ENCODE results near the gene NTM. TPM values are rescaled to one million over a fixed set of nuclear protein-coding genes. Genes with fewer than 3 reads are reported as not detected.

The NTM gene
- polyA plus RNA-seq, 4 donors: 0.94 to 3.1 (median 1.4) TPM; not detected in 1

- Histone ChIP-seq H3K4me1 (ENCODE audit: control insufficient read depth in 3 of 3, insufficient read depth in 2 of 3, low read depth in 1 of 3, low read length in 2 of 3) (no peaks in the 10 kb centered on the region), H3K27me3 (ENCODE audit: control insufficient read depth in 3 of 3, insufficient read depth in 3 of 3, low read length in 3 of 3) (no peaks in the 10 kb centered on the region), H3K9me3 (ENCODE audit: control insufficient read depth in 2 of 2, insufficient read depth in 1 of 2, low read depth in 1 of 2, low read length in 1 of 2) (no peaks in the 10 kb centered on the region), H3K27ac (ENCODE audit: low read depth in 1 of 3, low read length in 2 of 3) (no peak overlapping the region), H3K36me3 (ENCODE audit: control insufficient read depth in 3 of 3, insufficient read depth in 2 of 3, low read depth in 1 of 3, low read length in 3 of 3) (no peaks in the 10 kb centered on the region), H3K4me3 (ENCODE audit: low read depth in 1 of 3, low read length in 3 of 3) (no peak overlapping the region)
- no peak for FAIRE-seq
- no peak for DNase-seq
- WGBS, 3 donors: 77 to 81% (median 78%) methylated on average over 8 of the region's 8 CpGs
These were observed 140.2 kb downstream of the NTM start for GRCh38 chr11:131510662-131511061.

GRCh38 chr11:131511794-131512193 is 141.4 kb downstream of the NTM start:
- Histone ChIP-seq H3K9me3 (ENCODE audit: control insufficient read depth in 2 of 2, insufficient read depth in 1 of 2, low read depth in 1 of 2, low read length in 1 of 2) (no peaks in the 10 kb centered on the region), H3K27me3 (ENCODE audit: control insufficient read depth in 3 of 3, insufficient read depth in 3 of 3, low read length in 3 of 3) (no peaks in the 10 kb centered on the region), H3K36me3 (ENCODE audit: control insufficient read depth in 3 of 3, insufficient read depth in 2 of 3, low read depth in 1 of 3, low read length in 3 of 3) (no peaks in the 10 kb centered on the region), H3K4me1 (ENCODE audit: control insufficient read depth in 3 of 3, insufficient read depth in 2 of 3, low read depth in 1 of 3, low read length in 2 of 3) (no peaks in the 10 kb centered on the region), H3K27ac (ENCODE audit: low read depth in 1 of 3, low read length in 2 of 3) (no peak overlapping the region), H3K4me3 (ENCODE audit: low read depth in 1 of 3, low read length in 3 of 3) (no peak overlapping the region)
- 20 to 47% (median 30%) methylated on average over 9 of the region's 9 CpGs for WGBS, 3 donors
- DNase-seq (peak; percentile 53 to 79), FAIRE-seq (no peak)

- 65 to 74% (median 68%) methylated on average over 3 of the region's 3 CpGs for WGBS, 3 donors
- no peaks in the 10 kb centered on the region for H3K27me3 ChIP-seq (ENCODE audit: control insufficient read depth in 3 of 3, insufficient read depth in 3 of 3, low read length in 3 of 3)
- H3K27ac ChIP-seq (ENCODE audit: low read depth in 1 of 3, low read length in 2 of 3): no peak overlapping the region
- DNase-seq (no peak), FAIRE-seq (no peak)
- H3K36me3 ChIP-seq (ENCODE audit: control insufficient read depth in 3 of 3, insufficient read depth in 2 of 3, low read depth in 1 of 3, low read length in 3 of 3): no peaks in the 10 kb centered on the region
- no peak overlapping the region for H3K4me3 ChIP-seq (ENCODE audit: low read depth in 1 of 3, low read length in 3 of 3)
- no peaks in the 10 kb centered on the region for H3K4me1 ChIP-seq (ENCODE audit: control insufficient read depth in 3 of 3, insufficient read depth in 2 of 3, low read depth in 1 of 3, low read length in 2 of 3)
- H3K9me3 ChIP-seq (ENCODE audit: control insufficient read depth in 2 of 2, insufficient read depth in 1 of 2, low read depth in 1 of 2, low read length in 1 of 2): no peaks in the 10 kb centered on the region
These were observed 141.8 kb downstream of the NTM start for GRCh38 chr11:131512228-131512627.

- Histone ChIP-seq H3K4me3 (ENCODE audit: low read depth in 1 of 3, low read length in 3 of 3) (no peak overlapping the region), H3K27me3 (ENCODE audit: control insufficient read depth in 3 of 3, insufficient read depth in 3 of 3, low read length in 3 of 3) (no peaks in the 10 kb centered on the region), H3K9me3 (ENCODE audit: control insufficient read depth in 2 of 2, insufficient read depth in 1 of 2, low read depth in 1 of 2, low read length in 1 of 2) (no peaks in the 10 kb centered on the region), H3K27ac (ENCODE audit: low read depth in 1 of 3, low read length in 2 of 3) (no peak overlapping the region), H3K36me3 (ENCODE audit: control insufficient read depth in 3 of 3, insufficient read depth in 2 of 3, low read depth in 1 of 3, low read length in 3 of 3) (no peaks in the 10 kb centered on the region), H3K4me1 (ENCODE audit: control insufficient read depth in 3 of 3, insufficient read depth in 2 of 3, low read depth in 1 of 3, low read length in 2 of 3) (no peaks in the 10 kb centered on the region)
- no peak for DNase-seq
- no peak for FAIRE-seq
- WGBS, 3 donors: 77 to 86% (median 78%) methylated on average over 6 of the region's 6 CpGs
These were observed 143.6 kb downstream of the NTM start for GRCh38 chr11:131514062-131514461.

GRCh38 chr11:131518305-131518838 is 148.0 kb downstream of the NTM start:
- WGBS, 3 donors: 30 to 50% (median 33%) methylated on average over 1 of the region's 1 CpG
- FAIRE-seq: no peak

GRCh38 chr11:131522851-131523250 is 152.4 kb downstream of the NTM start:
- peaks cover 0 to 3% (median 0%) of the 10 kb centered on the region in 3 donors for H3K27me3 ChIP-seq (ENCODE audit: control insufficient read depth in 3 of 3, insufficient read depth in 3 of 3, low read length in 3 of 3)
- 50 to 67% (median 62%) methylated on average over 2 of the region's 2 CpGs for WGBS, 3 donors
- no peaks in the 10 kb centered on the region for H3K4me1 ChIP-seq (ENCODE audit: control insufficient read depth in 3 of 3, insufficient read depth in 2 of 3, low read depth in 1 of 3, low read length in 2 of 3)
- no peaks in the 10 kb centered on the region for H3K36me3 ChIP-seq (ENCODE audit: control insufficient read depth in 3 of 3, insufficient read depth in 2 of 3, low read depth in 1 of 3, low read length in 3 of 3)
- FAIRE-seq (no peak), DNase-seq (no peak)
- H3K27ac ChIP-seq (ENCODE audit: low read depth in 1 of 3, low read length in 2 of 3): no peak overlapping the region
- H3K9me3 ChIP-seq (ENCODE audit: control insufficient read depth in 2 of 2, insufficient read depth in 1 of 2, low read depth in 1 of 2, low read length in 1 of 2): no peaks in the 10 kb centered on the region
- no peak overlapping the region for H3K4me3 ChIP-seq (ENCODE audit: low read depth in 1 of 3, low read length in 3 of 3)

More at GRCh38 chr11:131518305-131518838, 148.0 kb downstream of the NTM start:
- H3K27me3 ChIP-seq (ENCODE audit: control insufficient read depth in 3 of 3, insufficient read depth in 3 of 3, low read length in 3 of 3): no peaks in the 10 kb centered on the region
- H3K4me1 ChIP-seq (ENCODE audit: control insufficient read depth in 3 of 3, insufficient read depth in 2 of 3, low read depth in 1 of 3, low read length in 2 of 3): no peaks in the 10 kb centered on the region
- H3K36me3 ChIP-seq (ENCODE audit: control insufficient read depth in 3 of 3, insufficient read depth in 2 of 3, low read depth in 1 of 3, low read length in 3 of 3): no peaks in the 10 kb centered on the region
- no peaks in the 10 kb centered on the region for H3K9me3 ChIP-seq (ENCODE audit: control insufficient read depth in 2 of 2, insufficient read depth in 1 of 2, low read depth in 1 of 2, low read length in 1 of 2)
- DNase-seq: no peak
- H3K27ac ChIP-seq (ENCODE audit: low read depth in 1 of 3, low read length in 2 of 3): no peak overlapping the region
- H3K4me3 ChIP-seq (ENCODE audit: low read depth in 1 of 3, low read length in 3 of 3): no peak overlapping the region

- FAIRE-seq: no peak
- Histone ChIP-seq H3K27me3 (ENCODE audit: control insufficient read depth in 3 of 3, insufficient read depth in 3 of 3, low read length in 3 of 3) (peaks cover 0 to 3% (median 3%) of the 10 kb centered on the region in 3 donors), H3K4me1 (ENCODE audit: control insufficient read depth in 3 of 3, insufficient read depth in 2 of 3, low read depth in 1 of 3, low read length in 2 of 3) (no peaks in the 10 kb centered on the region), H3K36me3 (ENCODE audit: control insufficient read depth in 3 of 3, insufficient read depth in 2 of 3, low read depth in 1 of 3, low read length in 3 of 3) (no peaks in the 10 kb centered on the region), H3K4me3 (ENCODE audit: low read depth in 1 of 3, low read length in 3 of 3) (no peak overlapping the region), H3K9me3 (ENCODE audit: control insufficient read depth in 2 of 2, insufficient read depth in 1 of 2, low read depth in 1 of 2, low read length in 1 of 2) (no peaks in the 10 kb centered on the region), H3K27ac (ENCODE audit: low read depth in 1 of 3, low read length in 2 of 3) (no peak overlapping the region)
- no peak for DNase-seq
- WGBS, 3 donors: 23 to 34% (median 28%) methylated on average over 2 of the region's 2 CpGs
These were observed 160.0 kb downstream of the NTM start for GRCh38 chr11:131530407-131530806.

- 72 to 78% (median 72%) methylated on average over 8 of the region's 8 CpGs for WGBS, 3 donors
- no peak overlapping the region for H3K27ac ChIP-seq (ENCODE audit: low read depth in 1 of 3, low read length in 2 of 3)
- H3K9me3 ChIP-seq (ENCODE audit: control insufficient read depth in 2 of 2, insufficient read depth in 1 of 2, low read depth in 1 of 2, low read length in 1 of 2): no peaks in the 10 kb centered on the region
- FAIRE-seq: no peak
- no peak overlapping the region for H3K4me3 ChIP-seq (ENCODE audit: low read depth in 1 of 3, low read length in 3 of 3)
- no peaks in the 10 kb centered on the region for H3K36me3 ChIP-seq (ENCODE audit: control insufficient read depth in 3 of 3, insufficient read depth in 2 of 3, low read depth in 1 of 3, low read length in 3 of 3)
- no peaks in the 10 kb centered on the region for H3K4me1 ChIP-seq (ENCODE audit: control insufficient read depth in 3 of 3, insufficient read depth in 2 of 3, low read depth in 1 of 3, low read length in 2 of 3)
- DNase-seq: no peak
- H3K27me3 ChIP-seq (ENCODE audit: control insufficient read depth in 3 of 3, insufficient read depth in 3 of 3, low read length in 3 of 3): peaks cover 0 to 3% (median 0%) of the 10 kb centered on the region in 3 donors
These were observed 162.7 kb downstream of the NTM start for GRCh38 chr11:131533149-131533548.

GRCh38 chr11:131533998-131534397 is 163.6 kb downstream of the NTM start:
- no peak for FAIRE-seq
- H3K36me3 ChIP-seq (ENCODE audit: control insufficient read depth in 3 of 3, insufficient read depth in 2 of 3, low read depth in 1 of 3, low read length in 3 of 3): no peaks in the 10 kb centered on the region
- H3K4me1 ChIP-seq (ENCODE audit: control insufficient read depth in 3 of 3, insufficient read depth in 2 of 3, low read depth in 1 of 3, low read length in 2 of 3): no peaks in the 10 kb centered on the region
- no peak overlapping the region for H3K4me3 ChIP-seq (ENCODE audit: low read depth in 1 of 3, low read length in 3 of 3)
- 65 to 76% (median 73%) methylated on average over 6 of the region's 6 CpGs for WGBS, 3 donors
- peaks cover 0 to 3% (median 0%) of the 10 kb centered on the region in 3 donors for H3K27me3 ChIP-seq (ENCODE audit: control insufficient read depth in 3 of 3, insufficient read depth in 3 of 3, low read length in 3 of 3)
- no peak for DNase-seq
- H3K27ac ChIP-seq (ENCODE audit: low read depth in 1 of 3, low read length in 2 of 3): no peak overlapping the region
- H3K9me3 ChIP-seq (ENCODE audit: control insufficient read depth in 2 of 2, insufficient read depth in 1 of 2, low read depth in 1 of 2, low read length in 1 of 2): no peaks in the 10 kb centered on the region

All from small intestine (tissue), 7 donors.